ENCODE results near the gene ITIH4. TPM values are rescaled to one million over a fixed set of nuclear protein-coding genes. Genes with fewer than 3 reads are reported as not detected.

Gene ITIH4
- total RNA-seq, 1 donor from 2014 or later: 14.0 TPM

- Mint-ChIP-seq H3K36me3 (peaks cover 15% of the 10 kb centered on the region), H3K4me1 (ENCODE audit: unreplicated experiment) (peaks cover 7% of the 10 kb centered on the region), H3K9me3 (no peaks in the 10 kb centered on the region), H3K4me3 (no peak overlapping the region), H3K27me3 (no peaks in the 10 kb centered on the region), H3K27ac (no peak overlapping the region)
- no peak for DNase-seq (ENCODE audit: extremely low spot score, unreplicated experiment)
- TF ChIP-seq CTCF (conservative IDR thresholded peaks at IDR 0.05): no peak
These were observed 40.0 kb upstream of the ITIH4 start for GRCh38 chr3:52870471-52870870.

GRCh38 chr3:52866427-52866826 is 36.0 kb upstream of the ITIH4 start:
- Mint-ChIP-seq H3K27me3 (no peaks in the 10 kb centered on the region), H3K36me3 (peaks cover 29% of the 10 kb centered on the region), H3K4me1 (ENCODE audit: unreplicated experiment) (no peaks in the 10 kb centered on the region), H3K9me3 (peaks cover 8% of the 10 kb centered on the region), H3K27ac (no peak overlapping the region), H3K4me3 (no peak overlapping the region)
- DNase-seq (ENCODE audit: extremely low spot score, unreplicated experiment): no peak
- TF ChIP-seq CTCF (conservative IDR thresholded peaks at IDR 0.05): no peak

GRCh38 chr3:52865994-52866393 is 35.5 kb upstream of the ITIH4 start:
- Mint-ChIP-seq H3K4me1 (ENCODE audit: unreplicated experiment) (no peaks in the 10 kb centered on the region), H3K4me3 (no peak overlapping the region), H3K9me3 (peaks cover 8% of the 10 kb centered on the region), H3K27ac (no peak overlapping the region), H3K36me3 (peaks cover 29% of the 10 kb centered on the region), H3K27me3 (no peaks in the 10 kb centered on the region)
- TF ChIP-seq CTCF (conservative IDR thresholded peaks at IDR 0.05): no peak
- DNase-seq (ENCODE audit: extremely low spot score, unreplicated experiment): no peak

- DNase-seq (ENCODE audit: extremely low spot score, unreplicated experiment): no peak
- peaks cover 18% of the 10 kb centered on the region for H3K36me3 Mint-ChIP-seq
- H3K4me1 Mint-ChIP-seq (ENCODE audit: unreplicated experiment): no peaks in the 10 kb centered on the region
- no peaks in the 10 kb centered on the region for H3K27me3 Mint-ChIP-seq
- TF ChIP-seq CTCF (conservative IDR thresholded peaks at IDR 0.05): no peak
- H3K9me3 Mint-ChIP-seq: peaks cover 8% of the 10 kb centered on the region
- H3K27ac Mint-ChIP-seq: no peak overlapping the region
- H3K4me3 Mint-ChIP-seq: no peak overlapping the region
These were observed 29.9 kb upstream of the ITIH4 start for GRCh38 chr3:52860424-52860768.

- TF ChIP-seq CTCF (conservative IDR thresholded peaks at IDR 0.05): no peak
- Mint-ChIP-seq H3K4me3 (no peak overlapping the region), H3K9me3 (peaks cover 8% of the 10 kb centered on the region), H3K27ac (no peak overlapping the region), H3K4me1 (ENCODE audit: unreplicated experiment) (no peaks in the 10 kb centered on the region), H3K36me3 (peaks cover 15% of the 10 kb centered on the region), H3K27me3 (no peaks in the 10 kb centered on the region)
- no peak for DNase-seq (ENCODE audit: extremely low spot score, unreplicated experiment)
These were observed 29.4 kb upstream of the ITIH4 start for GRCh38 chr3:52859686-52860423.

Measured in type B pancreatic cell (in vitro differentiated cells).